ENCODE results near the gene HS6ST3.

HS6ST3 gene

DNA sequence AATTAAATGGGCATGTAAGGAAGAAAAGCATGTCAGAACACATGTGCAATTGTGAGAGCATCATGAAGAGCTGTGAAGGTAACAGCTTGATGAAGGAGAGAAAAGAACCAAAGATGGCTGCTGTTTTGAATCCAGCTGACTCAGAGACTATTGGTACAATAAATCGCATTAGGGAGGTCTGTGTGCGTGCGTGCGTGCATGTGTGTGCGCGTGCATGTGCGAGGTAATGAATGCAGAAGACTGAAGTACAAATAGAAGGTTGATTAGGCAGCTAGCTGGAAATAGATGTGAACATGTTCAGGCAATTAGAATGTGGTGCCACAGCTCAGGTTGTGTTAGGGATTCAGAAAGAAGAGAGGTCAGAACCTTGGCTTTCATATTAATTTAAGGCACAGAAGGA, 463.9 kb downstream of the HS6ST3 start:
- WGBS, 2 experiments (ENCODE audit: insufficient coverage in 2 of 2): 90 to 91% methylated on average over 7 of the region's 7 CpGs

DNA sequence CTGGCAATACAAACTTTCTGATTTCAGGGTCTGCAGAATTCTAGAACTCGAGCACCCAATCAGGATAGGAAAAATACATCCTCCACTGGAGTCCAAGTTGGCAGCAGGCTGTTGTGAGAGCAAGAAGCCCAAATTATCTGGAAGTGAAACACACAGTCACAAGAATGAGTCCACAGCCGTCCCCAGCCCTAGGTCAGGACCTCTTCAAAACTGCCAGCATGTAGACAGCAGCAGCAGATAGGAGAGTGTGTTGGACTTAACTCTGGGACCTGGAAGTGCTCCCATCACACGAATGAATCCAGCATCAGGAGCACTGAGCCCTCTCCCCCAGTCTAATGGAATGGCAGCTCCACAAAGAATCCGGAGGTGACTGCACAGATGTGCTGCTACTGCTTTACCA, 483.7 kb downstream of the HS6ST3 start:
- no peak overlapping the region for H3K27ac ChIP-seq (ENCODE audit: low read depth, low read length, severe bottlenecking)

More for the DNA sequence above, 463.9 kb downstream of the HS6ST3 start:
- no peak overlapping the region for H3K4me3 ChIP-seq (ENCODE audit: extremely low read depth, insufficient read depth, low read length, poor library complexity, severe bottlenecking)
- no peaks in the 10 kb centered on the region for H3K36me3 ChIP-seq (ENCODE audit: control insufficient read depth, insufficient read depth, low read length)
- no peaks in the 10 kb centered on the region for H3K4me1 ChIP-seq (ENCODE audit: control insufficient read depth, insufficient read depth, low read length, poor library complexity, severe bottlenecking)
- H3K27ac ChIP-seq (ENCODE audit: low read depth, low read length, severe bottlenecking): no peak overlapping the region
- H3K9me3 ChIP-seq (ENCODE audit: control insufficient read depth, low read length): no peaks in the 10 kb centered on the region

DNA sequence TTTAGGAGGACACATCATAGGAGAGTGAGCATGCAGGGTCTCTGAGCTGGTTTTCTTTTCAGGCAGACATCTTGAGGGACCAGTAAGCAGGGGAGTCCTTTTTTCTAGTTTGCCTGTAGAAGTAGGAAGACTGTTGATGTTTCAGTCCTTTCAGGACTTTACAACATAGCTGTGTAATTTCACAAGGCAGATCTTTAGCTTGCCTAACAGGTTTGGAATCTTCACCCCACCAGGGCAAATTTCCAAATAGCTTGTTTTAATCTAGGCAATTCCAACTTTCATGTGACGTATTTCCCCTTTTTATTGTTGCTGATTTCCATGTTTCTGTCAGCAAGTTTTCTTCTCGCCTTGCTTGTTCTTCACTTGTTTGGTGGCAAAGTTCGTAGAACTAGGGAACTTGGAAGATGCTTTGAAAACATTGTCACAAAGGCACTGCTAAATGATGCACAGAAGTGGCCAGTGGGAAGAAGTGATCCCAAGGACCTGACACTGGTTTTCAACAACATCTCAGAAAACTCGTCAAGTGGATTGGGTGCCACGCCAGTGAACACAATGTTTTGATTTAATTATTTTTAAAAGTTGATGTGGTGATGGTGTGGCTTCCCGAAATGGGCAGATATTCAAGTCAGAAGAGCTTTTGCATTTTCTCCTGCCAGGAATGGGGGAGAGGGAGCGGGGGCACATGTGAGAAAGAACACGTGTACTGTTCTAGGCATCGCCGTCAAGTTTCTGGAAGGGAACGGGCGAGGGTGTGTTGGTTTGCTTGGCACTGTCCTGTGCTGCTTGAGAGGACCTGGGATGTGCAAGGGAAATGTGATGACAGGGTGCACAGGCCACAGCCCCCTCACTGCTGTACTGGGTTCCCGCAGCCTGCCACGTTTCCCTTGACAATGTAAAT, 485.8 kb downstream of the HS6ST3 start:
- no peak overlapping the region for H3K27ac ChIP-seq (ENCODE audit: low read depth, low read length, severe bottlenecking)
- no peaks in the 10 kb centered on the region for H3K4me1 ChIP-seq (ENCODE audit: control insufficient read depth, insufficient read depth, low read length, poor library complexity, severe bottlenecking)
- no peaks in the 10 kb centered on the region for H3K9me3 ChIP-seq (ENCODE audit: control insufficient read depth, low read length)
- WGBS, 2 experiments (ENCODE audit: insufficient coverage in 2 of 2): 90 to 94% methylated on average over 13 of the region's 14 CpGs
- no peaks in the 10 kb centered on the region for H3K36me3 ChIP-seq (ENCODE audit: control insufficient read depth, insufficient read depth, low read length)
- no peak overlapping the region for H3K4me3 ChIP-seq (ENCODE audit: extremely low read depth, insufficient read depth, low read length, poor library complexity, severe bottlenecking)

More for the DNA sequence above, 483.7 kb downstream of the HS6ST3 start:
- H3K4me1 ChIP-seq (ENCODE audit: control insufficient read depth, insufficient read depth, low read length, poor library complexity, severe bottlenecking): no peaks in the 10 kb centered on the region
- H3K9me3 ChIP-seq (ENCODE audit: control insufficient read depth, low read length): no peaks in the 10 kb centered on the region
- no peaks in the 10 kb centered on the region for H3K36me3 ChIP-seq (ENCODE audit: control insufficient read depth, insufficient read depth, low read length)
- 75 to 86% methylated on average over 2 to 4 of the region's 4 CpGs for WGBS, 2 experiments (ENCODE audit: insufficient coverage in 2 of 2)
- H3K4me3 ChIP-seq (ENCODE audit: extremely low read depth, insufficient read depth, low read length, poor library complexity, severe bottlenecking): no peak overlapping the region

DNA sequence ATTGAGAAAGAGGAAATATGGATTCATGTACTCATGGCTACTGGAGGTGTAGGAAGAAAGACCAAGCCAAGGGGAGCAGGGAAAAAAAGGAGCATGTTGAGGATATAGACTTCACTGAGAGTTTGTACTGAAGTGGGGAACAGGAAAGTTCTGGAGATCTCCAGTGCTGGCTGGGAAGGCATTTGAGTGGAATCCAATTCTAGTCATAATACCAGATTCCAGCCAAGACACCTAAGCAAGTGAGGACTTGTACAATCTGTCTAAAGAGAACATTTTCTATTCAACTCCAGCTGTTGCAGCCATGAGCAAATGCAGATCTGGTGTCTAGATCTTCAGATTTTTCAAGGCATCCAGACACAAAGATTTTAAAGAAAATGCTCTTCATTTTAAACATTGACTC, 491.8 kb downstream of the HS6ST3 start:
- no peak overlapping the region for H3K27ac ChIP-seq (ENCODE audit: low read depth, low read length, severe bottlenecking)
- H3K4me3 ChIP-seq (ENCODE audit: extremely low read depth, insufficient read depth, low read length, poor library complexity, severe bottlenecking): no peak overlapping the region
- no peaks in the 10 kb centered on the region for H3K36me3 ChIP-seq (ENCODE audit: control insufficient read depth, insufficient read depth, low read length)
- no peaks in the 10 kb centered on the region for H3K4me1 ChIP-seq (ENCODE audit: control insufficient read depth, insufficient read depth, low read length, poor library complexity, severe bottlenecking)
- no peaks in the 10 kb centered on the region for H3K9me3 ChIP-seq (ENCODE audit: control insufficient read depth, low read length)

DNA sequence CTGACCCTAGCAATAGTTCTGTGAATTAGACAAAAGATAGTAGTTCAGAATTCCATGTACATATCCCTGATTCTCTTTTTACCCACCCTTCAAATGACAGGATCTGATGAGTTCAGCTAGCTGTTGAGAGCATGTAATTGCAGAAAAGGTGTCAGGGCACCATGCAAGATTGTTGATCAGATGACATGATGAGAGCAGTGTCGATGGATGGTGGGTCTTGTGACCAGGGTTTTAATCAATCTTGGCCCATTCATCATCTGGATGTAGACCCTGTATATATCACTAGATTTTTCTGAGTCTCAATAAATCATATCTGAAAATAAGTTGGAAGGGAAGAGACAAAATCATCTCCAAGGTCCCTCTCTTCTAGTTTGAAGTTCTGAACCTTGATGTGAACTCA, 525.3 kb downstream of the HS6ST3 start:
- Histone ChIP-seq H3K27ac (ENCODE audit: low read depth, low read length, severe bottlenecking) (no peak overlapping the region), H3K36me3 (ENCODE audit: control insufficient read depth, insufficient read depth, low read length) (no peaks in the 10 kb centered on the region), H3K9me3 (ENCODE audit: control insufficient read depth, low read length) (no peaks in the 10 kb centered on the region), H3K4me1 (ENCODE audit: control insufficient read depth, insufficient read depth, low read length, poor library complexity, severe bottlenecking) (no peaks in the 10 kb centered on the region), H3K4me3 (ENCODE audit: extremely low read depth, insufficient read depth, low read length, poor library complexity, severe bottlenecking) (no peak overlapping the region)
- 100% methylated on average over 1 of the region's 1 CpG; no CpG with 5 or more reads in 1 of the 2 experiments for WGBS, 2 experiments (ENCODE audit: insufficient coverage in 2 of 2)

DNA sequence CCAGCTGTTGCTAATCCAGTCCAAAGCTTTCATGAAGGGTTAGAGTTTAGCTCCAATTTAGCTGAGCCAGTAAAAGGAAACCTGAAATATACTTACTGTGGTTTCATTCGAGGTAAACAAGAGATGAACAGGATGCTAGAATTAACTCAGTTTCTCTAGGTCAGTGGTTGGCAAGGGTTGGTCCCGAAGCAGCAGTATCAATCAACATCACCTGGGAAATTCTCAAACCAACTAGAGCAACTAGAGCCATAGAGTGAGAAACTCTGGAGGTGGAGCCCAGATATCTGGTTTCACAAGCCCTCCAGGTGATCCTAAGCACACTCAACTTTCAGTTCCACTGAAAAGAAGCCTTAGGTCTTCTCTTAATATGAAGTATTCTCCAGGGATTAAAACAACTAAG, 527.6 kb downstream of the HS6ST3 start:
- 80% methylated on average over 1 of the region's 2 CpGs; no CpG with 5 or more reads in 1 of the 2 experiments for WGBS, 2 experiments (ENCODE audit: insufficient coverage in 2 of 2)
- Histone ChIP-seq H3K27ac (ENCODE audit: low read depth, low read length, severe bottlenecking) (no peak overlapping the region), H3K4me3 (ENCODE audit: extremely low read depth, insufficient read depth, low read length, poor library complexity, severe bottlenecking) (no peak overlapping the region), H3K9me3 (ENCODE audit: control insufficient read depth, low read length) (no peaks in the 10 kb centered on the region), H3K36me3 (ENCODE audit: control insufficient read depth, insufficient read depth, low read length) (no peaks in the 10 kb centered on the region), H3K4me1 (ENCODE audit: control insufficient read depth, insufficient read depth, low read length, poor library complexity, severe bottlenecking) (no peaks in the 10 kb centered on the region)

DNA sequence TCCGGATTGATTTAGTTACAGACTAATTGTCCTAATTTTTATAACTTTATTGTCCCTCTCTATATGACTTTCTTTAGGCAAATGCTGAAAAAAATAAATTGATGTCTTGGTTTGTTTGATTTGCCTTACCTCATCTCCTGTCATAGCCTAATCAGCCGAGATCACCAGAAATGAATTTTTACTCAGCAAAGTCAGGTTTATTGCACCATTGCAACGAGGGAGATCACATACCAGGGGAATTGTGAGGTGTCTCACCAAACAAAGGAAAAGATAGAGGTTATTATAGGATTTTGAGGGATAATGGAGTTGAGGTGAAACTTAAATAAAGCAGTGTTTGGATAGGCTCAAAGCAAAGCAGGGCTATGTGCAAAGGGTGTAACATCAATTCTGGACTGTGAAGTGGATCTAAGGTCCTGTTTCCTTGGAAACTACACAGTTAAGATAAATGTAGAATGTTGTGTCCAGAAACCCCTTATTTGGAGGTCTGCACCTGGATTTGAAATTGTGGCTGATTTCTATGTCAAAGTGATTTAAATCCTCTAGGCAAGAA, 531.8 kb downstream of the HS6ST3 start:
- WGBS, 2 experiments (ENCODE audit: insufficient coverage in 2 of 2): 83 to 100% methylated on average over 1 of the region's 3 CpGs
- Histone ChIP-seq H3K36me3 (ENCODE audit: control insufficient read depth, insufficient read depth, low read length) (no peaks in the 10 kb centered on the region), H3K4me1 (ENCODE audit: control insufficient read depth, insufficient read depth, low read length, poor library complexity, severe bottlenecking) (no peaks in the 10 kb centered on the region), H3K9me3 (ENCODE audit: control insufficient read depth, low read length) (no peaks in the 10 kb centered on the region), H3K4me3 (ENCODE audit: extremely low read depth, insufficient read depth, low read length, poor library complexity, severe bottlenecking) (no peak overlapping the region), H3K27ac (ENCODE audit: low read depth, low read length, severe bottlenecking) (no peak overlapping the region)

DNA sequence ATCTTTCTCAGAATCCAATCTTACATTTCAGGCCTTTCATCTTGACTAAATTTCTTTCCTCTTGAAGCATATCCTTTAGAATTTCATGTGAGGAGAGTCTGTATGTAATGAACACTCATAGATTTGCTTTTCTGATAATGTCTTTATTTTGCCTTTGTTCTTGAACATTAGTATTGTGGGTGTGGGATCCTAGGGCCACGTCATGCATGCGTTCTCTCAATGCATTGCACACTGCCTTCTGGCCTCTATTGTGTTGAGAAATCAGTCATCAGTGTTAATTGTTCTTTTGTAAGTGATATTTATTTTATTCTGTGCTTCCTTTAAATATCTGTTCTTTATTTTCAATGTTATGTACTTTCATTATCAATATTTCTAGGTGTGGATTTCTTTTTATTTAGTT, 539.4 kb downstream of the HS6ST3 start:
- Histone ChIP-seq H3K9me3 (ENCODE audit: control insufficient read depth, low read length) (no peaks in the 10 kb centered on the region), H3K4me3 (ENCODE audit: extremely low read depth, insufficient read depth, low read length, poor library complexity, severe bottlenecking) (no peak overlapping the region), H3K36me3 (ENCODE audit: control insufficient read depth, insufficient read depth, low read length) (no peaks in the 10 kb centered on the region), H3K4me1 (ENCODE audit: control insufficient read depth, insufficient read depth, low read length, poor library complexity, severe bottlenecking) (no peaks in the 10 kb centered on the region), H3K27ac (ENCODE audit: low read depth, low read length, severe bottlenecking) (no peak overlapping the region)
- 83% methylated on average over 2 of the region's 2 CpGs; no CpG with 5 or more reads in 1 of the 2 experiments for WGBS, 2 experiments (ENCODE audit: insufficient coverage in 2 of 2)

DNA sequence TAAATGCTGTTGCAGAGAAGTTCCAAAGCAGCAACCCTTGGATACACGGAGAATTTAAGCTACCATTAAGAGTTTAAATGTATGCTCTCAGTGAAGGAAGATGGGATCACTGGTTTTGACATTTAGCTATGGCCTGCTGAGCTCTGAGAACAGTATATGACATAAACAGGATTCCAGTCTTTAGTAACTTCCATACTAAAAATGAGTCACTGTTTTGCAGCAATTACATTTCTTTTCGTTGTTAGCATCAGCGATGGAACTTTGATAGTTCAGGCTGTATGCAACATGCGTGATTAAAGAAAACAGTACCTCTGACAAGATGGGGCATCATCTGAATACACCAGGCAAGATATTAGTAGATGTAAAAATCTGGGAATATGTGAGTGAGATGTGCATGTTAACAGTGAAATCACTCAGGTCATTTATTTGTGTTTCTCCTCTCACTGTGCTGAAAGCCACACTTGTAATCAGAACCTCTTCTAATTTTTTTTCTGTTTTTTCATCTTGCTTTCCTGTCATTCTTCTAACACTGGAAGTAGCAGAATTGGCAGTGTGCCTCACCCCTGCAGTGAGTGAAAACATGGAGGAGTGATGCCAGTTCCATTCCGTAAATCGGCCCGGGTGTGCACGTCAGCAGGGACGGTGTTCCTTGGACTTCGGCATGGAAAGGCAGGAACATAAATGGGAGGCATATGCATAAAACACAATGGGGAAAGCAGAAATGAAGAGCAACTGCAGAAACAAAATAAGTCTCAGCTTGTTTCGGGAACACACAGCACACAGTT, 542.8 kb downstream of the HS6ST3 start:
- Histone ChIP-seq H3K9me3 (ENCODE audit: control insufficient read depth, low read length) (no peaks in the 10 kb centered on the region), H3K4me1 (ENCODE audit: control insufficient read depth, insufficient read depth, low read length, poor library complexity, severe bottlenecking) (no peaks in the 10 kb centered on the region), H3K36me3 (ENCODE audit: control insufficient read depth, insufficient read depth, low read length) (no peaks in the 10 kb centered on the region), H3K27ac (ENCODE audit: low read depth, low read length, severe bottlenecking) (no peak overlapping the region), H3K4me3 (ENCODE audit: extremely low read depth, insufficient read depth, low read length, poor library complexity, severe bottlenecking) (no peak overlapping the region)
- WGBS, 2 experiments (ENCODE audit: insufficient coverage in 2 of 2): 94% methylated on average over 10 to 11 of the region's 11 CpGs

DNA sequence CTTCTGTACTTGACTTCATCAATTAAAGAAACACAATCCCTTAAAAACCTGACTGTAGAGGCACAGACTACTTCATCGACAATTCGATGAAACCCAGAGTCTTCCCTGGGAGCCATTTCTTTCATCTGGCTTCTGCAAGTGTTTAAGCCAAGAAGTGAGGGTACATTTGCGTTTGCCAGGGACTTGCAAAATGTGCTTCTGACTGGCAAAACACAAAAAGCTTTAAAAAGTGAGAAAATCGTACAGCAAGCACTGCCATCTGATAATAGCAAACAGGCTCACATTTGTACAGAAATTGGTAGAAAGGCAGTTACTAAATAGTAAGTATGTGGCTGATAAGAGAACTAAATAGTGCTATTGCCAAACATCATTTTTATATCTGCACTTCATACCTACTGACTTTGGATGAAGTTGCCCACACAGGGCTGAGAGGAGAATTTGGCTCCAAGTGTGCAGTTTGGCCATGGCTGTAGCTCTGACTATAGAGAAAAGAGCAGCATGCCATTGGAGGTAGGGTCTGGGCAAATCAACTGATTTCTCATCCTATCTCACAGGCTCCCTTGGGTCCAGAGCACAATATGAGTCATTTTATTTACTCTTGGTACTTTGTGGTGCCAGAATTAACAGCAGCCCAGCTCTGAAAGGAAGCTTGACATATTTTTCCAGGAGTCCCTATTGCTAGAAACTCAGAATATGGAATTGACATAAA, 546.2 kb downstream of the HS6ST3 start:
- H3K4me3 ChIP-seq (ENCODE audit: extremely low read depth, insufficient read depth, low read length, poor library complexity, severe bottlenecking): no peak overlapping the region
- no peaks in the 10 kb centered on the region for H3K36me3 ChIP-seq (ENCODE audit: control insufficient read depth, insufficient read depth, low read length)
- no peak overlapping the region for H3K27ac ChIP-seq (ENCODE audit: low read depth, low read length, severe bottlenecking)
- H3K4me1 ChIP-seq (ENCODE audit: control insufficient read depth, insufficient read depth, low read length, poor library complexity, severe bottlenecking): no peaks in the 10 kb centered on the region
- H3K9me3 ChIP-seq (ENCODE audit: control insufficient read depth, low read length): no peaks in the 10 kb centered on the region
- 90 to 94% methylated on average over 3 of the region's 4 CpGs for WGBS, 2 experiments (ENCODE audit: insufficient coverage in 2 of 2)

All from mesodermal cell (in vitro differentiated cells).